GM12891 (cell line): ENCODE measurements around the gene ADAMTS4.

Experiments used
- POLR2A ChIP-seq: IDR thresholded peaks from 2 replicates; pipeline ENCODE4 v1.6.1; 2011; ENCODE audit warnings: low read depth, low read length, control low read depth
- POLR2AphosphoS5 ChIP-seq: IDR thresholded peaks from 2 replicates; pipeline ENCODE4 v1.6.1; 2011; ENCODE audit warnings: low read depth, low read length, control low read depth
- POU2F2 ChIP-seq: IDR thresholded peaks from 2 replicates; pipeline ENCODE4 v1.6.1; 2011; ENCODE audit warnings: low read depth, mild to moderate bottlenecking, control low read depth, low read length, moderate library complexity

DNA sequence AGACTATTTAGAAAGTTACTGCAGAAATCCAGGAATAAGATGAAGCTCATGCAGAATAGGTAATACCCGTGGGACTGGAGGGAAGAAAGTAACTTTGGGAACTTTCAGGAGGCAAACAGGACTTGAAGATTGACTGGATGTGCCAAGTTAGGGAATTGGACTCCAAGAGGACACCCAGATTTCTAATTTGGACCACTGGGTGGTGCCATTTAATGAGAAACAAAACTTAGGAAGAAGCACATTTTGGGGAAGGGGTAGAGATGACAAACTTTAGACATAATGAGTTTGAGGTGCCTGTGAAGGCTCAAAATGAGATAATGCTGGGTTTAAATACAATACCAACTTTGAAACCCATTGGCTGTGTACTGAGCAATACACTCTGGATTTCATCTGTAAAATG, 18.2 kb downstream of the ADAMTS4 start:
- TF ChIP-seq POLR2A, result no peak
- no peak for TF ChIP-seq POLR2AphosphoS5
- no peak for TF ChIP-seq POU2F2
